ENCODE measurements around the gene KIF15. TPM values are rescaled to one million over a fixed set of nuclear protein-coding genes. Genes with fewer than 3 reads are reported as not detected.

KIF15 gene
- total RNA-seq, 1 experiment from 2014 or later = 23.7 TPM

- Mint-ChIP-seq H3K36me3 (no peaks in the 10 kb centered on the region), H3K27me3 (ENCODE audit: low read depth) (peaks cover 5% of the 10 kb centered on the region; the same call in 1 of the 2 replicates), H3K27ac (no peak overlapping the region), H3K4me1 (peaks cover 21% of the 10 kb centered on the region), H3K4me3 (no peak overlapping the region), H3K9me3 (no peaks in the 10 kb centered on the region)
- POLR2A ChIA-PET = no interaction called here
- TF ChIP-seq, protein P1, sequence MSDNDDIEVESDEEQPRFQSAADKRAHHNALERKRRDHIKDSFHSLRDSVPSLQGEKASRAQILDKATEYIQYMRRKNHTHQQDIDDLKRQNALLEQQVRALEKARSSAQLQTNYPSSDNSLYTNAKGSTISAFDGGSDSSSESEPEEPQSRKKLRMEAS (CRISPR knock-in tag; IDR thresholded peaks at IDR 0.05) = no peak
- no peak for TF ChIP-seq CDX4 (CRISPR knock-in tag; IDR thresholded peaks at IDR 0.05; ENCODE audit: borderline replicate concordance)
- TF ChIP-seq ZNF121 (CRISPR knock-in tag; IDR thresholded peaks at IDR 0.05) = no peak
- no peak for TF ChIP-seq ZNF281 (CRISPR knock-in tag; IDR thresholded peaks at IDR 0.05)
- DNase-seq (ENCODE audit: low spot score) (no peak), ATAC-seq (peak; percentile 52)
- CTCF ChIA-PET = interaction anchor here (1.4 to 1.8 kb wide), 2 partner anchors 14 to 16 kb away, joined by 5 to 6 read pairs; no protein-coding TSS in a partner anchor
These were observed 138.2 kb downstream of the KIF15 start for GRCh38 chr3:44899683-44900367.

DNA sequence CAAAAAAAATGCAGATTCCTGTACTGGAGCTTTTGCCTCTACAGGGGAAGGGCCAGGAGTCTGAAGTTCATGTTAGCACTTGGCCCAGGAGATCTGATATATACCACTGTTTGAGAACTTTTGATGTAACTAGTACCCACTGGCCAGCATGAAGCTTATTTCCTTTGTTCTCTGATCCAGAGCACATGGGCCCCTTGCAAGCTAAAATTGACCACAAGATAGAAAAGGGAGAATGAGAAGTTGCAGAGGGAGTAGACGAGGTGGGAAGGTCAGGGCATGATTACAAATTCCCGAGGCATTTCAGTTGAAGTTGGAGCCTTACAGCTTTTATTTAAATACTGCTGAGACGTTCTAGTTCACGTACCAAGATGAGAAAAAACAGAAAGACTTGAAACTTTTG is 141.0 kb downstream of the KIF15 start:
- no peak for ATAC-seq
- H3K36me3 Mint-ChIP-seq = no peaks in the 10 kb centered on the region
- ChIA-PET CTCF (interaction anchor here (2.0 kb wide), 1 partner anchor 12 kb away, joined by 6 read pairs; no protein-coding TSS in a partner anchor), POLR2A (no interaction called here)
- H3K4me1 Mint-ChIP-seq = peaks cover 16% of the 10 kb centered on the region
- no peak overlapping the region for H3K27ac Mint-ChIP-seq
- H3K4me3 Mint-ChIP-seq = no peak overlapping the region
- peaks cover 18% of the 10 kb centered on the region for H3K9me3 Mint-ChIP-seq
- H3K27me3 Mint-ChIP-seq (ENCODE audit: low read depth) = peaks cover 9% of the 10 kb centered on the region
- no peak for DNase-seq (ENCODE audit: low spot score)
- no peak for TF ChIP-seq ZNF232 (CRISPR knock-in tag; IDR thresholded peaks at IDR 0.05)
- TF ChIP-seq USF1 (CRISPR knock-in tag; IDR thresholded peaks at IDR 0.05) = no peak
- TF ChIP-seq, protein P2, sequence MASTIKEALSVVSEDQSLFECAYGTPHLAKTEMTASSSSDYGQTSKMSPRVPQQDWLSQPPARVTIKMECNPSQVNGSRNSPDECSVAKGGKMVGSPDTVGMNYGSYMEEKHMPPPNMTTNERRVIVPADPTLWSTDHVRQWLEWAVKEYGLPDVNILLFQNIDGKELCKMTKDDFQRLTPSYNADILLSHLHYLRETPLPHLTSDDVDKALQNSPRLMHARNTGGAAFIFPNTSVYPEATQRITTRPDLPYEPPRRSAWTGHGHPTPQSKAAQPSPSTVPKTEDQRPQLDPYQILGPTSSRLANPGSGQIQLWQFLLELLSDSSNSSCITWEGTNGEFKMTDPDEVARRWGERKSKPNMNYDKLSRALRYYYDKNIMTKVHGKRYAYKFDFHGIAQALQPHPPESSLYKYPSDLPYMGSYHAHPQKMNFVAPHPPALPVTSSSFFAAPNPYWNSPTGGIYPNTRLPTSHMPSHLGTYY (CRISPR knock-in tag; IDR thresholded peaks at IDR 0.05) = no peak
- TF ChIP-seq ATF6 (CRISPR knock-in tag; IDR thresholded peaks at IDR 0.05) = no peak
- TF ChIP-seq, protein P3, sequence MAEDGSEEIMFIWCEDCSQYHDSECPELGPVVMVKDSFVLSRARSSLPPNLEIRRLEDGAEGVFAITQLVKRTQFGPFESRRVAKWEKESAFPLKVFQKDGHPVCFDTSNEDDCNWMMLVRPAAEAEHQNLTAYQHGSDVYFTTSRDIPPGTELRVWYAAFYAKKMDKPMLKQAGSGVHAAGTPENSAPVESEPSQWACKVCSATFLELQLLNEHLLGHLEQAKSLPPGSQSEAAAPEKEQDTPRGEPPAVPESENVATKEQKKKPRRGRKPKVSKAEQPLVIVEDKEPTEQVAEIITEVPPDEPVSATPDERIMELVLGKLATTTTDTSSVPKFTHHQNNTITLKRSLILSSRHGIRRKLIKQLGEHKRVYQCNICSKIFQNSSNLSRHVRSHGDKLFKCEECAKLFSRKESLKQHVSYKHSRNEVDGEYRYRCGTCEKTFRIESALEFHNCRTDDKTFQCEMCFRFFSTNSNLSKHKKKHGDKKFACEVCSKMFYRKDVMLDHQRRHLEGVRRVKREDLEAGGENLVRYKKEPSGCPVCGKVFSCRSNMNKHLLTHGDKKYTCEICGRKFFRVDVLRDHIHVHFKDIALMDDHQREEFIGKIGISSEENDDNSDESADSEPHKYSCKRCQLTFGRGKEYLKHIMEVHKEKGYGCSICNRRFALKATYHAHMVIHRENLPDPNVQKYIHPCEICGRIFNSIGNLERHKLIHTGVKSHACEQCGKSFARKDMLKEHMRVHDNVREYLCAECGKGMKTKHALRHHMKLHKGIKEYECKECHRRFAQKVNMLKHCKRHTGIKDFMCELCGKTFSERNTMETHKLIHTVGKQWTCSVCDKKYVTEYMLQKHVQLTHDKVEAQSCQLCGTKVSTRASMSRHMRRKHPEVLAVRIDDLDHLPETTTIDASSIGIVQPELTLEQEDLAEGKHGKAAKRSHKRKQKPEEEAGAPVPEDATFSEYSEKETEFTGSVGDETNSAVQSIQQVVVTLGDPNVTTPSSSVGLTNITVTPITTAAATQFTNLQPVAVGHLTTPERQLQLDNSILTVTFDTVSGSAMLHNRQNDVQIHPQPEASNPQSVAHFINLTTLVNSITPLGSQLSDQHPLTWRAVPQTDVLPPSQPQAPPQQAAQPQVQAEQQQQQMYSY (CRISPR knock-in tag; IDR thresholded peaks at IDR 0.05) = no peak
- TF ChIP-seq NFE2L1 (CRISPR knock-in tag; IDR thresholded peaks at IDR 0.05) = no peak
- TF ChIP-seq GRHL2 (CRISPR knock-in tag; IDR thresholded peaks at IDR 0.05; ENCODE audit: insufficient replicate concordance, severe bottlenecking) = no peak
- no peak for TF ChIP-seq SP1 (CRISPR knock-in tag; conservative IDR thresholded peaks at IDR 0.05)
- TF ChIP-seq ATF2 (CRISPR knock-in tag; IDR thresholded peaks at IDR 0.05; ENCODE audit: borderline replicate concordance, low read depth) = no peak
- no peak for TF ChIP-seq NR1H2 (CRISPR knock-in tag; IDR thresholded peaks at IDR 0.05)
- no peak for TF ChIP-seq SMAD4 (CRISPR knock-in tag; IDR thresholded peaks at IDR 0.05)
- TF ChIP-seq ZNF263 (CRISPR knock-in tag; IDR thresholded peaks at IDR 0.05; ENCODE audit: low read depth) = no peak
- TF ChIP-seq TEAD1 (CRISPR knock-in tag; IDR thresholded peaks at IDR 0.05) = no peak
- TF ChIP-seq FOXJ3 (CRISPR knock-in tag; IDR thresholded peaks at IDR 0.05; ENCODE audit: borderline replicate concordance) = no peak
- no peak for TF ChIP-seq ZNF416 (CRISPR knock-in tag; IDR thresholded peaks at IDR 0.05)
- TF ChIP-seq, protein P4, sequence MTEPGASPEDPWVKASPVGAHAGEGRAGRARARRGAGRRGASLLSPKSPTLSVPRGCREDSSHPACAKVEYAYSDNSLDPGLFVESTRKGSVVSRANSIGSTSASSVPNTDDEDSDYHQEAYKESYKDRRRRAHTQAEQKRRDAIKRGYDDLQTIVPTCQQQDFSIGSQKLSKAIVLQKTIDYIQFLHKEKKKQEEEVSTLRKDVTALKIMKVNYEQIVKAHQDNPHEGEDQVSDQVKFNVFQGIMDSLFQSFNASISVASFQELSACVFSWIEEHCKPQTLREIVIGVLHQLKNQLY (CRISPR knock-in tag; IDR thresholded peaks at IDR 0.05) = no peak

All from WTC11 (cell line).